H1 (cell line): ENCODE data around the gene TNS2. TPM values are rescaled to one million over a fixed set of nuclear protein-coding genes. Genes with fewer than 3 reads are reported as not detected.

Experiments used
- BACH1 ChIP-seq: IDR thresholded peaks from 2 replicates; pipeline ENCODE4 v1.6.1; 2012; ENCODE audit warnings: low read length, improper control_type of control experiment
- CHD7 ChIP-seq: fragments of 300-600 bp; sonication (generic); IDR thresholded peaks from 2 replicates; pipeline ENCODE4 v1.7.1; 2012; ENCODE audit warnings: low read length, moderate library complexity, mild to moderate bottlenecking, inconsistent platforms; ENCODE audit not compliant: insufficient replicate concordance
- CREB1 ChIP-seq: IDR thresholded peaks from 2 replicates; pipeline ENCODE4 v1.6.1; 2012; ENCODE audit warnings: inconsistent platforms
- CTBP2 ChIP-seq: IDR thresholded peaks from 2 replicates; pipeline ENCODE4 v1.7.0; 2011; ENCODE audit warnings: borderline replicate concordance, mild to moderate bottlenecking, moderate library complexity, mixed read lengths, low read length; ENCODE audit not compliant: insufficient read depth, insufficient read length
- FOSL1 ChIP-seq: IDR thresholded peaks from 2 replicates; pipeline ENCODE4 v1.6.1; 2011; ENCODE audit warnings: mild to moderate bottlenecking, low read depth, low read length, moderate library complexity; ENCODE audit not compliant: insufficient read depth
- KDM1A ChIP-seq: fragments of 200-600, 300-600 bp; sonication (generic); IDR thresholded peaks from 2 replicates; pipeline ENCODE4 v1.7.1; 2016; ENCODE audit warnings: mild to moderate bottlenecking, low read length, borderline replicate concordance
- POLR2A ChIP-seq, 2 experiments: IDR thresholded peaks; 1 replicate in 1 of 2; 2 replicates in 1 of 2; pipeline ENCODE4 v1.6.1; 2011; ENCODE audit warnings: low read depth in 2 of 2, low read length in 2 of 2, mild to moderate bottlenecking in 2 of 2; ENCODE audit errors: control extremely low read depth in 1 of 2
- SIRT6 ChIP-seq: IDR thresholded peaks from one replicate; pipeline ENCODE4 v1.7.1; 2012; ENCODE audit warnings: low read length, inconsistent platforms
- TBP ChIP-seq: IDR thresholded peaks from 2 replicates; pipeline ENCODE4 v1.6.1; 2011; ENCODE audit warnings: low read depth, low read length, improper control_type of control experiment
- polyA plus RNA-seq, 7 experiments: library from polyadenylated mRNA; depleted of rRNA in 3 of 7; stranded (reverse) in 5 of 7; unstranded in 2 of 7; fragments of >200 nt in 5 of 7; fragments of 200-250 nt in 2 of 7; gene quantifications; 1 replicate in 5 of 7; 2 replicates in 1 of 7; 4 replicates in 1 of 7; pipeline versions ENCODE4 v1.2.1 to v1.2.3, GENCODE V29; 2011 to 2013; ENCODE audit warnings: missing spikeins in 2 of 7, mixed read lengths in 2 of 7
- total RNA-seq: library from RNA; stranded (reverse); fragmentation: NEBNext Ultra II Directional; extraction: Animal tissue kit (Norgen Biotek cat#: 25700); gene quantifications from 2 replicates; pipeline ENCODE4 v1.2.1, GENCODE V29; 2021
- TF ChIP-seq, protein P1 (sequence below): IDR thresholded peaks from 2 replicates; pipeline ENCODE4 v1.6.1; 2011; ENCODE audit warnings: low read length, improper control_type of control experiment

TNS2 gene
- total and polyA plus RNA-seq, 2 of the 8 experiments (the other 6 are each of a cell fraction or from before 2014, with no cell fraction given): 2.8 to 4.7 TPM

- TF ChIP-seq BACH1 (no peak), CHD7 (no peak), SIRT6 (no peak), CREB1 (peak; percentile 84), CTBP2 (no peak), POLR2A (IDR thresholded peaks at IDR 0.05; ENCODE audit: control extremely low read depth in 1 of 2, low read depth in 2 of 2, low read length in 2 of 2) (peak in 1 of 2 experiments; percentile 86; a peak in 2 of 3 replicates), TBP (peak; percentile 26; the same call in 1 of the 2 replicates), FOSL1 (no peak), KDM1A (no peak)
- TF ChIP-seq, protein P1, sequence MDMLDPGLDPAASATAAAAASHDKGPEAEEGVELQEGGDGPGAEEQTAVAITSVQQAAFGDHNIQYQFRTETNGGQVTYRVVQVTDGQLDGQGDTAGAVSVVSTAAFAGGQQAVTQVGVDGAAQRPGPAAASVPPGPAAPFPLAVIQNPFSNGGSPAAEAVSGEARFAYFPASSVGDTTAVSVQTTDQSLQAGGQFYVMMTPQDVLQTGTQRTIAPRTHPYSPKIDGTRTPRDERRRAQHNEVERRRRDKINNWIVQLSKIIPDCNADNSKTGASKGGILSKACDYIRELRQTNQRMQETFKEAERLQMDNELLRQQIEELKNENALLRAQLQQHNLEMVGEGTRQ: no peak
These were observed 4.4 kb downstream of the TNS2 start (continued) for GRCh38 chr12:53054112-53054878.
